Neural cell (in vitro differentiated cells): ENCODE data around the gene PAPLN. TPM values are rescaled to one million over a fixed set of nuclear protein-coding genes. Genes with fewer than 3 reads are reported as not detected.

Experiments used
- H2AFZ ChIP-seq: fragments of 200-600, 300-800 bp; sonication (generic), shearing (Covaris generic); 2 replicates; pipeline ENCODE4 v1.6.0; 2014; ENCODE audit warnings: low read depth, mild to moderate bottlenecking, antibody characterized with exemption, low read length, moderate library complexity
- H3F3A ChIP-seq: fragments of 200-600 bp; shearing (Covaris generic); 2 replicates; pipeline ENCODE4 v1.6.1; 2016; ENCODE audit warnings: mild to moderate bottlenecking, moderate library complexity, mixed read lengths, antibody characterized with exemption, low read length; ENCODE audit not compliant: insufficient read depth, poor library complexity, severe bottlenecking
- H3K27ac ChIP-seq: fragments of 200-600, 300-800 bp; sonication (generic), shearing (Covaris generic); 2 replicates; pipeline ENCODE4 v1.5.1; 2014; ENCODE audit warnings: mild to moderate bottlenecking, low read length, moderate library complexity
- H3K27me3 ChIP-seq: fragments of 300-800, 200-600 bp; sonication (generic), shearing (Covaris generic); 2 replicates; pipeline ENCODE4 v1.6.0; 2014; ENCODE audit warnings: mild to moderate bottlenecking, low read depth, low read length, moderate library complexity; ENCODE audit not compliant: insufficient read depth
- H3K36me3 ChIP-seq: fragments of 300-800, 200-600 bp; sonication (generic), shearing (Covaris generic); 2 replicates; pipeline ENCODE4 v1.5.1; 2014; ENCODE audit warnings: mild to moderate bottlenecking, antibody characterized with exemption, low read length, moderate library complexity; ENCODE audit not compliant: insufficient read depth
- H3K4me2 ChIP-seq: fragments of 300-800, 200-600 bp; sonication (generic), shearing (Covaris generic); 2 replicates; pipeline ENCODE4 v1.6.0; 2014; ENCODE audit warnings: mild to moderate bottlenecking, low read length
- H3K4me3 ChIP-seq: fragments of 300-800, 200-600 bp; sonication (generic), shearing (Covaris generic); 2 replicates; pipeline ENCODE4 v1.5.1; 2014; ENCODE audit warnings: mild to moderate bottlenecking, low read length, moderate library complexity
- H3K79me2 ChIP-seq: fragments of 200-600 bp; shearing (Covaris generic); replicated peaks from 2 replicates; pipeline ENCODE4 v1.6.0; 2014; ENCODE audit warnings: mild to moderate bottlenecking, low read length, moderate library complexity; ENCODE audit not compliant: insufficient read depth
- H3K9ac ChIP-seq: fragments of 300-800, 200-600 bp; sonication (generic), shearing (Covaris generic); 2 replicates; pipeline ENCODE4 v1.6.1; 2016; ENCODE audit warnings: mild to moderate bottlenecking, low read length, mixed read lengths
- H3K9me2 ChIP-seq: fragments of 200-600 bp; shearing (Covaris generic); 2 replicates; pipeline ENCODE4 v1.6.1; 2016; ENCODE audit warnings: mild to moderate bottlenecking, low read length, mixed read lengths; ENCODE audit not compliant: insufficient read depth
- H3K9me3 ChIP-seq: fragments of 200-600, 300-800 bp; sonication (generic), shearing (Covaris generic); 2 replicates; pipeline ENCODE4 v1.6.1; 2016; ENCODE audit warnings: mild to moderate bottlenecking, mixed run types, low read length, moderate library complexity, mixed read lengths
- H4K20me1 ChIP-seq: fragments of 200-600 bp; shearing (Covaris generic); 2 replicates; pipeline ENCODE4 v1.6.1; 2016; ENCODE audit warnings: mild to moderate bottlenecking, mixed run types; ENCODE audit not compliant: insufficient read depth
- EP300 ChIP-seq: fragments of 450-650 bp; conservative IDR thresholded peaks from 2 replicates; pipeline ENCODE4 v1.6.1; 2014; ENCODE audit warnings: antibody characterized with exemption, mild to moderate bottlenecking, moderate library complexity; ENCODE audit not compliant: poor library complexity, severe bottlenecking
- EZH2 ChIP-seq: fragments of 200-600, 300-800 bp; shearing (Covaris generic), sonication (generic); IDR thresholded peaks from 2 replicates; pipeline ENCODE4 v1.6.1; 2014; ENCODE audit warnings: antibody characterized with exemption, low read length, borderline replicate concordance, mild to moderate bottlenecking; ENCODE audit not compliant: insufficient read depth, poor library complexity, severe bottlenecking
- MXI1 ChIP-seq: fragments of 450-650 bp; conservative IDR thresholded peaks from 2 replicates; pipeline ENCODE4 v1.6.1; 2014; ENCODE audit warnings: antibody characterized with exemption, mild to moderate bottlenecking; ENCODE audit not compliant: poor library complexity, severe bottlenecking
- POLR2AphosphoS5 ChIP-seq: IDR thresholded peaks from 2 replicates; pipeline ENCODE4 v1.6.1; 2012
- RAD21 ChIP-seq: fragments of 450-650 bp; conservative IDR thresholded peaks from 2 replicates; pipeline ENCODE4 v1.6.1; 2014; ENCODE audit warnings: antibody characterized with exemption, mild to moderate bottlenecking, moderate library complexity
- SMC3 ChIP-seq: fragments of 450-650 bp; conservative IDR thresholded peaks from 2 replicates; pipeline ENCODE4 v1.6.1; 2014; ENCODE audit warnings: antibody characterized with exemption, mild to moderate bottlenecking, moderate library complexity; ENCODE audit not compliant: poor library complexity
- TAF1 ChIP-seq: IDR thresholded peaks from 2 replicates; pipeline ENCODE4 v1.6.1; 2012; ENCODE audit warnings: low read depth
- polyA plus RNA-seq: library from polyadenylated mRNA; depleted of rRNA; stranded (reverse); fragments of >200 nt; gene quantifications from 2 replicates; pipeline ENCODE4 v1.2.3, GENCODE V29; 2014
- TF ChIP-seq, protein P1 (sequence below): fragments of 450-650 bp; IDR thresholded peaks from 2 replicates; pipeline ENCODE4 v1.5.1; 2014; ENCODE audit warnings: antibody characterized with exemption, mild to moderate bottlenecking, moderate library complexity; ENCODE audit not compliant: poor library complexity, severe bottlenecking
- TF ChIP-seq, protein P2 (sequence below): IDR thresholded peaks from 2 replicates; pipeline ENCODE4 v1.6.1; 2012; ENCODE audit warnings: borderline replicate concordance

Gene PAPLN
- polyA plus RNA-seq, 1 donor from 2014 or later: 0.14 TPM

DNA sequence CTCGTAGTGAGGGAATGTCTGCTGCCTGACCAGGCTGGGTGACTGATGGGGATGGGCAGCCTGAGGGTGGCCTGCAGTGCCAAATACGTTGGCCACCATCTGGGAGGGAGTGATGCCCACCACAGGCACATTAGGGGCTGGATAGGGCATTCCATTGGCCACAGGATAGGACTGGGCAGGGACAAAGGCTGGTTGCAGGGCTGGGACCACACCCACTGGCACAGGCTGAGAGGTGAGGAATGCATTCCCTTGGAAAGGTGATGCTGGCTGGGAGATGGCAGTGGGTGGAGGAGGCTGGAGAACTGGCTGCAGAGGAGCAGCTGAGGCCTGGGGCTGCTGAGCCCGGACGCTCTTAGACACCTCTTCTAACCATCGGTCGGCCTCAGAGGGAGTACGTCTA lies 39.5 kb downstream of the PAPLN start:
- H4K20me1 ChIP-seq: no peaks in the 10 kb centered on the region
- no peak for TF ChIP-seq EZH2
- no peak for TF ChIP-seq EP300
- no peak for TF ChIP-seq MXI1
- no peak for TF ChIP-seq POLR2AphosphoS5
- TF ChIP-seq RAD21: no peak
- TF ChIP-seq, protein P1, sequence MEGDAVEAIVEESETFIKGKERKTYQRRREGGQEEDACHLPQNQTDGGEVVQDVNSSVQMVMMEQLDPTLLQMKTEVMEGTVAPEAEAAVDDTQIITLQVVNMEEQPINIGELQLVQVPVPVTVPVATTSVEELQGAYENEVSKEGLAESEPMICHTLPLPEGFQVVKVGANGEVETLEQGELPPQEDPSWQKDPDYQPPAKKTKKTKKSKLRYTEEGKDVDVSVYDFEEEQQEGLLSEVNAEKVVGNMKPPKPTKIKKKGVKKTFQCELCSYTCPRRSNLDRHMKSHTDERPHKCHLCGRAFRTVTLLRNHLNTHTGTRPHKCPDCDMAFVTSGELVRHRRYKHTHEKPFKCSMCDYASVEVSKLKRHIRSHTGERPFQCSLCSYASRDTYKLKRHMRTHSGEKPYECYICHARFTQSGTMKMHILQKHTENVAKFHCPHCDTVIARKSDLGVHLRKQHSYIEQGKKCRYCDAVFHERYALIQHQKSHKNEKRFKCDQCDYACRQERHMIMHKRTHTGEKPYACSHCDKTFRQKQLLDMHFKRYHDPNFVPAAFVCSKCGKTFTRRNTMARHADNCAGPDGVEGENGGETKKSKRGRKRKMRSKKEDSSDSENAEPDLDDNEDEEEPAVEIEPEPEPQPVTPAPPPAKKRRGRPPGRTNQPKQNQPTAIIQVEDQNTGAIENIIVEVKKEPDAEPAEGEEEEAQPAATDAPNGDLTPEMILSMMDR: no peak
- TF ChIP-seq SMC3: no peak
- TF ChIP-seq, protein P2, sequence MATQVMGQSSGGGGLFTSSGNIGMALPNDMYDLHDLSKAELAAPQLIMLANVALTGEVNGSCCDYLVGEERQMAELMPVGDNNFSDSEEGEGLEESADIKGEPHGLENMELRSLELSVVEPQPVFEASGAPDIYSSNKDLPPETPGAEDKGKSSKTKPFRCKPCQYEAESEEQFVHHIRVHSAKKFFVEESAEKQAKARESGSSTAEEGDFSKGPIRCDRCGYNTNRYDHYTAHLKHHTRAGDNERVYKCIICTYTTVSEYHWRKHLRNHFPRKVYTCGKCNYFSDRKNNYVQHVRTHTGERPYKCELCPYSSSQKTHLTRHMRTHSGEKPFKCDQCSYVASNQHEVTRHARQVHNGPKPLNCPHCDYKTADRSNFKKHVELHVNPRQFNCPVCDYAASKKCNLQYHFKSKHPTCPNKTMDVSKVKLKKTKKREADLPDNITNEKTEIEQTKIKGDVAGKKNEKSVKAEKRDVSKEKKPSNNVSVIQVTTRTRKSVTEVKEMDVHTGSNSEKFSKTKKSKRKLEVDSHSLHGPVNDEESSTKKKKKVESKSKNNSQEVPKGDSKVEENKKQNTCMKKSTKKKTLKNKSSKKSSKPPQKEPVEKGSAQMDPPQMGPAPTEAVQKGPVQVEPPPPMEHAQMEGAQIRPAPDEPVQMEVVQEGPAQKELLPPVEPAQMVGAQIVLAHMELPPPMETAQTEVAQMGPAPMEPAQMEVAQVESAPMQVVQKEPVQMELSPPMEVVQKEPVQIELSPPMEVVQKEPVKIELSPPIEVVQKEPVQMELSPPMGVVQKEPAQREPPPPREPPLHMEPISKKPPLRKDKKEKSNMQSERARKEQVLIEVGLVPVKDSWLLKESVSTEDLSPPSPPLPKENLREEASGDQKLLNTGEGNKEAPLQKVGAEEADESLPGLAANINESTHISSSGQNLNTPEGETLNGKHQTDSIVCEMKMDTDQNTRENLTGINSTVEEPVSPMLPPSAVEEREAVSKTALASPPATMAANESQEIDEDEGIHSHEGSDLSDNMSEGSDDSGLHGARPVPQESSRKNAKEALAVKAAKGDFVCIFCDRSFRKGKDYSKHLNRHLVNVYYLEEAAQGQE: no peak
- TF ChIP-seq TAF1: no peak
- peaks cover 4% of the 10 kb centered on the region for H3K36me3 ChIP-seq
- H3K9me2 ChIP-seq: no peaks in the 10 kb centered on the region
- H2AFZ ChIP-seq: no peak overlapping the region
- H3K4me2 ChIP-seq: no peak overlapping the region
- H3K9ac ChIP-seq: no peak overlapping the region
- H3K27me3 ChIP-seq: no peaks in the 10 kb centered on the region
- no peaks in the 10 kb centered on the region for H3K9me3 ChIP-seq
- H3K4me3 ChIP-seq: no peak overlapping the region
- no peak overlapping the region for H3K27ac ChIP-seq
- no peaks in the 10 kb centered on the region for H3F3A ChIP-seq
- H3K79me2 ChIP-seq: no peaks in the 10 kb centered on the region

DNA sequence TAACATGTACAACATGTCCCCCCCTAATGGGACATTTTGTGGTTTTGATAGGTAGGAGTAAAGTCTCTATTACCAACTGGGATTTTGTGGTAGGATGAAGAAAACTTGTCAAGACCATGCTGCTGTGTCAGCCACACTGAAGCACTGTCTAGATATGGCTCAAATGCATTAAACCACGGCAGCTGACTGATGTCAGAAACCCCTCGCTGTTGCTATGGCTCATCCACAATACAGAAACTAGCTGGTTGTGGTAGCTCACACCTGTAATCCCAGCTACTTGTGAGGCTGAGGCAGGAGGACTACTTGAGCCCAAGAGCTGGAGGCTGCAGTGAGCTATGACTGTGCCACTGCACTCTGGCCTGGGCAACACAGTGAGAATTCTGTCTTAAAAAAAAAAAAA lies 40.1 kb downstream of the PAPLN start:
- Histone ChIP-seq H3K9me2 (no peaks in the 10 kb centered on the region), H3K4me2 (no peak overlapping the region), H3K36me3 (peaks cover 5% of the 10 kb centered on the region), H3K9me3 (no peaks in the 10 kb centered on the region), H4K20me1 (no peaks in the 10 kb centered on the region), H3K4me3 (no peak overlapping the region), H3F3A (no peaks in the 10 kb centered on the region), H2AFZ (no peak overlapping the region), H3K9ac (no peak overlapping the region), H3K27me3 (no peaks in the 10 kb centered on the region), H3K27ac (no peak overlapping the region), H3K79me2 (no peaks in the 10 kb centered on the region)
- TF ChIP-seq, protein P1: no peak
- no peak for TF ChIP-seq POLR2AphosphoS5
- TF ChIP-seq SMC3: no peak
- TF ChIP-seq, protein P2: no peak
- no peak for TF ChIP-seq EZH2
- TF ChIP-seq TAF1: no peak
- TF ChIP-seq MXI1: no peak
- no peak for TF ChIP-seq EP300
- no peak for TF ChIP-seq RAD21
